ENCODE measurements around the gene NCAPG2.

The NCAPG2 gene

GRCh38 chr7:158582089-158582456 is 122.5 kb downstream of the NCAPG2 start:
- no peak overlapping the region for H3K4me3 ChIP-seq (ENCODE audit: low read depth, low read length)
- no peak for TF ChIP-seq CTCF (IDR thresholded peaks at IDR 0.05; ENCODE audit: low read depth, low read length)
- in situ Hi-C loops (cut with HindIII; ENCODE audit: low sequenced_read_pairs) = no loop called here
- DNase-seq (ENCODE audit: low read depth, low spot score) = no peak

- in situ Hi-C loops (cut with HindIII; ENCODE audit: low sequenced_read_pairs) = no loop called here
- H3K4me3 ChIP-seq (ENCODE audit: low read depth, low read length) = no peak overlapping the region
- no peak for DNase-seq (ENCODE audit: low read depth, low spot score)
- TF ChIP-seq CTCF (IDR thresholded peaks at IDR 0.05; ENCODE audit: low read depth, low read length) = no peak
Observed at GRCh38 chr7:158581440-158582088, 123.0 kb downstream of the NCAPG2 start.
